ENCODE results near the gene KLK11.

The KLK11 gene

DNA sequence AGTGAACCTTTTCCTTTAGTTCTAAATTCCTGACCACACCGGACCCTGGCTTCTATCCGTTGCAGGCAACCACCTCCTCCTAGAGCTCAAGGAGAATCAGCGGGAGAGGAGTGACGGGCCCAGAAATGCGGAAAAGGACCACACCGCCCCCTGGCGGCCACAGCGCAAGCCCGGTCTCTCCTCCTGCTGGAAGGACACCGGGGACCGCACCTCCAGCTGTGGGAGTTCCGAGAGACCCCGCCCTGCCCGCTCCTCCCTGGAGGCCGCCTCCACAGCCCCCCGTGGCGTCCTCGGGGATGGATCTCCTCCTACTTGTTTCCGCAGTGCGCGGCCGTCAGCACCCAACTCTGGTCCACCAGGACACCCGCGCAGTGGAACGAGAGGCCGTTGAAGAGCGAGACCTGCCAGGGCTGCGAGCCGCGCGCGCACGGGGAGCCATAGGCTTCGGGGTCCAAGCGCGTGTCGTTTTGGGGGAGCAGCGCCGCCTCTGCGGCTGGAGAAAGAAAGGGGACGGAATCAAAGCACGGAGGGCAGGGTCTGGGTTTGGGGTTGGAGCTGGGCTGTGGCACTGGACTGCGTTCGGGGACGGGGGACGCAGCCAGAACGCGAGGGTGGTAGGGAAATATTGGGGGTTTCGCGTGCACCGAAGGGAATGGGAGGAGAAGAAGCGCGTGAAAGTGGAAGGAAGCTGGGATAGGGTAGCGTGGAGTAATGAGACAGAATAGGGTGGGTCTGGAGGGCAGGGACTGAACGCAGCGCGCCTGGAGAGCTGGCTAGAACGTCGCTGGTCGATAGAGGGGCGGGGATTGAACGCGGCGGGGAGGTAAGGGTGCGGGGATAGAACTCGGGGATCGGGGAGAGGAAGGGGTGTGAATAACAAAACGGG, 9.4 kb downstream of the KLK11 start:
- H3K4me3 ChIP-seq (ENCODE audit: low read depth, low read length), result no peak overlapping the region
- DNase-seq (ENCODE audit: low read depth), result no peak
- TF ChIP-seq, protein P1, sequence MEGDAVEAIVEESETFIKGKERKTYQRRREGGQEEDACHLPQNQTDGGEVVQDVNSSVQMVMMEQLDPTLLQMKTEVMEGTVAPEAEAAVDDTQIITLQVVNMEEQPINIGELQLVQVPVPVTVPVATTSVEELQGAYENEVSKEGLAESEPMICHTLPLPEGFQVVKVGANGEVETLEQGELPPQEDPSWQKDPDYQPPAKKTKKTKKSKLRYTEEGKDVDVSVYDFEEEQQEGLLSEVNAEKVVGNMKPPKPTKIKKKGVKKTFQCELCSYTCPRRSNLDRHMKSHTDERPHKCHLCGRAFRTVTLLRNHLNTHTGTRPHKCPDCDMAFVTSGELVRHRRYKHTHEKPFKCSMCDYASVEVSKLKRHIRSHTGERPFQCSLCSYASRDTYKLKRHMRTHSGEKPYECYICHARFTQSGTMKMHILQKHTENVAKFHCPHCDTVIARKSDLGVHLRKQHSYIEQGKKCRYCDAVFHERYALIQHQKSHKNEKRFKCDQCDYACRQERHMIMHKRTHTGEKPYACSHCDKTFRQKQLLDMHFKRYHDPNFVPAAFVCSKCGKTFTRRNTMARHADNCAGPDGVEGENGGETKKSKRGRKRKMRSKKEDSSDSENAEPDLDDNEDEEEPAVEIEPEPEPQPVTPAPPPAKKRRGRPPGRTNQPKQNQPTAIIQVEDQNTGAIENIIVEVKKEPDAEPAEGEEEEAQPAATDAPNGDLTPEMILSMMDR (IDR thresholded peaks at IDR 0.05; ENCODE audit: low read depth, low read length, missing control alignments), result peak; percentile 40

DNA sequence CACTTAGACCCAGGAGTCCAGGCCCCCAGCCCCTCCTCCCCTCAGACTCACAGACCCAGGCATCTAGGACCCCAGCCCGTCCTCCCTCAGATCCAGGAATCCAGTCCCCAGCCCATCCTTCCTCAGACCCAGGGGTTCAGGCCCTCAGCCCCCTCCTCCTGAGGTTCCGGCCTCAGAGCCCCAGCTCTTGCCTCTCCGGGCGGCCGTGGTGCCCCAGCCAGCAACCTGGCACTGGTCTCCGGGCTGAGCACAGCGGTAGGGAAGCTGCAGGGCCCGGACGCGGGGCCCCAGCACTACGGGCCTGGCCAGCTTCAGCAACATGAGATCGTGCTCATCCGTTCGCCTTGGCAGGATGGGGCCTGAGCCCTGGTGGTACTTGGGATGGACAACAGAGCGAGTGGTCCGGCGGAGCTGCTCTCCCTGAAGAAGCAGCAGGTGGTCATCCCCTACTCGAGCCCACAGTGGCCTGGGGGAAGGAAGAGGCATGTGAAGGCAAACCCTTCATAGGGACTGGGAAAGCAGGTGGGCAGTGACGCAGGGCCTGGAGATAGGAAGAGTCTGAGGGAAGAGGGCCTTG, 10.6 kb downstream of the KLK11 start:
- no peak for DNase-seq (ENCODE audit: low read depth)
- TF ChIP-seq, protein P1 (IDR thresholded peaks at IDR 0.05; ENCODE audit: low read depth, low read length, missing control alignments), result no peak

DNA sequence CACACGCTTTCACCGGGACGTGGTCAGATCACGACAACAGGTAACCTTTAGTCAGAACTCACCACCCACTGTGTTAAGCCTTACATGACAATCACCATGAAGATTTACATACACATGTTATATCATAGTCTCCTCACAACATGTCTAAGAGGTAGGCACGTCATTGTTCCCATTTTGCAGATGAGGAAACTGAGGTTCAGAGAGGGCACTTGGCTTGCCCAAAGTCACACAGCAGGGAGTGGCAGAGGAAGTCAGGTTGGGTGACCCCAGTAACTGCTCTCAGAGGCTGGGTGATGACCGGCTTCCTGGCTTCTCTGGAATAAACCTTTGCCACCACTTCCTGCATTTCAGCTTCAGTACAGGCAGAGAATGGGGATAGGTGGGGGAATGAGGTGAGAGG, 12.2 kb downstream of the KLK11 start:
- H3K4me3 ChIP-seq (ENCODE audit: low read depth, low read length), result no peak overlapping the region
- TF ChIP-seq, protein P1 (IDR thresholded peaks at IDR 0.05; ENCODE audit: low read depth, low read length, missing control alignments), result no peak
- DNase-seq (ENCODE audit: low read depth), result no peak

More for the DNA sequence above, 10.6 kb downstream of the KLK11 start:
- no peak overlapping the region for H3K4me3 ChIP-seq (ENCODE audit: low read depth, low read length)

DNA sequence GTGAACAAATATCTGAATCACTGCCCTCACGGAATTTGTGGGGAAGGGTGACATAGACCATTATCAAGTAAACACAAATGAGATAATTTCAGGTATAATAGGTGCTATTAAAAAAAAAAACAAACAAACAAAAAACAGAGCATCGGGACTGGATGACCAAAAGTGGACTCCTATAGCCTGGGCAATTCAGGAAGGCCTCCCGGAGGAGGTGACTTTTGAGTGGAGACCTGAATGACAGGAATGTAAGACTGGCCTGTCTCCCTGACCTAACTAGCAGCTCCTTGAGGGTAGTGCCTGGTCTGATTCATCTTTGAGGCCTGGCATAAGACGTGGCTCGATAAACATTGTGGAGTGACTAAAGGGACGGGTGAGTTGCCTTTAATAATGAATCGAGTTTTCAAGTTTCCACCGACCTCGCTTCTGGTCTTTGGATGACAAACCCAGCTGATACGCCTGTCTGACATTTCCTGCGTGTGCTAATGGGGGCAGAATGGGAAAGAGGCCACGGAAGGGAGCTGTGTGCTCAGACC, 13.7 kb downstream of the KLK11 start:
- H3K4me3 ChIP-seq (ENCODE audit: low read depth, low read length), result no peak overlapping the region
- no peak for DNase-seq (ENCODE audit: low read depth)

DNA sequence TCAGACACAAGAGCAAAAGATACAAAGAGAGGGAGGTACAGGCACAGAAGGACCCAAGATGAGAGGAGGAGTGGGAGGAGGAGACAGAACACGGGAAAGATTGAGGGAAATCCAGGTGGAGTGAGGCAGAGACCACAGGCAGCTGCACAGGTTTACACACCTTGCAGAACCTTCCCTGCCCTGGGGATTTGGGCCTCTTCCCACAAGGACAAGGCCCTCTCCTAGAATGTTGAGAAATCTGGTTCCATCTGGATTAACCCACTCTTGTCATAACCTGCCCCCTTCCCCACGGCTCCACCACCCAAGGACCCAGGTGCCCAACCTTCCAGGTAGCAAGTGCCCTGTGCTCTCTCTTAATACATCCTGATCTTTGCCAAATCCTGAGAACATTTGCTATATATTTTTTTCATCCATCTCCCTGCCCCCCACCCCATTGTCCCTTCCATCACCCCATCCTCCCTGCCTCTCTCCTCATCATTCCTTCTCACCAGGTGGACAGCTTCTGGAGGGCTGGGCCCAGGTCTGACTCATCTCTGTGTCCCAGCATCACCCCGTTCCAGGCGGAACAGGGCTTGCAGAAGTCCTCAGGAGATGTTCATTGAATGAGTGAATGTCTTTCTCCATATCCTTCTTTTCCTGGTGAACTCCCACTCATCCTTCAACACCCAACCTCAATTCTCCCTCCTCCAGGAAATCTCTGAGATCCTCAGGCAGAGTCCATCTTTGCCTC, 16.2 kb downstream of the KLK11 start:
- TF ChIP-seq, protein P1 (IDR thresholded peaks at IDR 0.05; ENCODE audit: low read depth, low read length, missing control alignments), result no peak
- DNase-seq (ENCODE audit: low read depth), result no peak
- H3K4me3 ChIP-seq (ENCODE audit: low read depth, low read length), result no peak overlapping the region

More for the DNA sequence above, 13.7 kb downstream of the KLK11 start:
- TF ChIP-seq, protein P1 (IDR thresholded peaks at IDR 0.05; ENCODE audit: low read depth, low read length, missing control alignments), result no peak

- no peak for DNase-seq (ENCODE audit: low read depth)
- TF ChIP-seq, protein P1 (IDR thresholded peaks at IDR 0.05; ENCODE audit: low read depth, low read length, missing control alignments), result no peak
- no peak overlapping the region for H3K4me3 ChIP-seq (ENCODE audit: low read depth, low read length)
Observed at GRCh38 chr19:51009061-51009891, 17.1 kb downstream of the KLK11 start.

Data from GM12864 (cell line).